ENCODE results near the gene FAM131A. TPM values are rescaled to one million over a fixed set of nuclear protein-coding genes. Genes with fewer than 3 reads are reported as not detected.

FAM131A gene
- total RNA-seq: 18.6 TPM

- DNase-seq: peak; percentile 71
Measured at GRCh38 chr3:184337399-184337714, at the start of gene FAM131A. TSS of gene FAM131A (plus strand) at chr3:184337600. CDS start at chr3:184337631, 31 bp downstream.

GRCh38 chr3:184289426-184289938, 47.9 kb upstream of the FAM131A start:
- DNase-seq: peak; percentile 11

GRCh38 chr3:184290331-184290730, 47.1 kb upstream of the FAM131A start:
- DNase-seq: no peak

GRCh38 chr3:184291044-184291737, 46.2 kb upstream of the FAM131A start:
- no peak for DNase-seq

- no peak for DNase-seq
Measured at GRCh38 chr3:184291738-184292445, 45.5 kb upstream of the FAM131A start.

- DNase-seq: no peak
Measured at GRCh38 chr3:184295771-184296170, 41.6 kb upstream of the FAM131A start.

- no peak for DNase-seq
Measured at GRCh38 chr3:184296616-184297015, 40.8 kb upstream of the FAM131A start.

GRCh38 chr3:184298759-184299487, 38.5 kb upstream of the FAM131A start, which contains the start of gene PSMD2:
TSS of gene PSMD2 (plus strand) at chr3:184299241. CDS start at chr3:184299267, 26 bp downstream.
- DNase-seq: peak; percentile 97

GRCh38 chr3:184299488-184300377, 37.7 kb upstream of the FAM131A start:
- no peak for DNase-seq

GRCh38 chr3:184300378-184300720, 37.1 kb upstream of the FAM131A start:
- no peak for DNase-seq

- no peak for DNase-seq
Measured at GRCh38 chr3:184305577-184305976, 31.8 kb upstream of the FAM131A start.

GRCh38 chr3:184306341-184306972, 30.9 kb upstream of the FAM131A start:
- DNase-seq: no peak

GRCh38 chr3:184307915-184308314, 29.5 kb upstream of the FAM131A start:
- no peak for DNase-seq

GRCh38 chr3:184308744-184309143, 28.7 kb upstream of the FAM131A start:
- no peak for DNase-seq

- DNase-seq: no peak
Measured at GRCh38 chr3:184311633-184312032, 25.8 kb upstream of the FAM131A start.

- DNase-seq: peak; percentile 93
Measured at GRCh38 chr3:184314363-184314699, 23.1 kb upstream of the FAM131A start, which contains the start of gene EIF4G1. TSS of gene EIF4G1 (plus strand) at chr3:184314606. CDS start at chr3:184315797, 1,191 bp downstream.

GRCh38 chr3:184314700-184315542, 22.5 kb upstream of the FAM131A start:
- DNase-seq: peak; percentile 72

- no peak for DNase-seq
Measured at GRCh38 chr3:184315543-184315867, 21.9 kb upstream of the FAM131A start.

- no peak for DNase-seq
Measured at GRCh38 chr3:184315871-184316661, 21.3 kb upstream of the FAM131A start.

GRCh38 chr3:184316792-184317191, 20.6 kb upstream of the FAM131A start:
- DNase-seq: no peak

Data from skin of body (tissue), 2 donors.